GM19025 (cell line): ENCODE data around the gene LCMT2.

ENCODE experiments used
- ATAC-seq: cut with Tn5 transposase; IDR thresholded peaks from one replicate; pipeline ENCODE4 v1.9.1; 2021; ENCODE audit warnings: mild to moderate bottlenecking, low read depth, moderate library complexity; ENCODE audit not compliant: unreplicated experiment

The LCMT2 gene

GRCh38 chr15:43329960-43330779, at the start of gene LCMT2:
TSS of gene LCMT2 (minus strand) at chr15:43330573. CDS start at chr15:43330489, 84 bp downstream.
- ATAC-seq = peak; percentile 88

GRCh38 chr15:43378601-43379000, 48.2 kb upstream of the LCMT2 start:
- no peak for ATAC-seq

GRCh38 chr15:43376017-43376705, 45.8 kb upstream of the LCMT2 start:
- ATAC-seq = no peak

- peak; percentile 78 for ATAC-seq
Observed at GRCh38 chr15:43370975-43371974, 40.9 kb upstream of the LCMT2 start, which contains the start of the genes TUBGCP4 and ZSCAN29. TSS of gene TUBGCP4 (plus strand) at chr15:43371101. CDS start at chr15:43371355, 254 bp downstream. TSS of gene ZSCAN29 (minus strand) at chr15:43371043. CDS start at chr15:43369913, 1,130 bp downstream.

GRCh38 chr15:43370310-43370974, 40.1 kb upstream of the LCMT2 start:
- ATAC-seq = peak; percentile 41

- ATAC-seq = no peak
Observed at GRCh38 chr15:43361313-43361903, 31.0 kb upstream of the LCMT2 start.

GRCh38 chr15:43360821-43361220, 30.4 kb upstream of the LCMT2 start:
- no peak for ATAC-seq

GRCh38 chr15:43352693-43353382, 22.5 kb upstream of the LCMT2 start:
- no peak for ATAC-seq

- no peak for ATAC-seq
Observed at GRCh38 chr15:43347114-43347513, 16.7 kb upstream of the LCMT2 start.

- ATAC-seq = no peak
Observed at GRCh38 chr15:43346305-43346704, 15.9 kb upstream of the LCMT2 start.

GRCh38 chr15:43330780-43331087, 361 bp upstream of the LCMT2 start:
- peak; percentile 24 for ATAC-seq

- ATAC-seq = no peak
Observed at GRCh38 chr15:43329217-43329959, 985 bp downstream of the LCMT2 start.

GRCh38 chr15:43325039-43325684, 5.2 kb downstream of the LCMT2 start:
- ATAC-seq = no peak

- ATAC-seq = no peak
Observed at GRCh38 chr15:43318990-43319771, 11.2 kb downstream of the LCMT2 start.

GRCh38 chr15:43317566-43318184, 12.7 kb downstream of the LCMT2 start:
- ATAC-seq = no peak

GRCh38 chr15:43316971-43317346, 13.4 kb downstream of the LCMT2 start:
- no peak for ATAC-seq
